GM21825 (cell line): Measurements from ENCODE around the gene OR9G4.

Experiments
- ATAC-seq: cut with Tn5 transposase; IDR thresholded peaks from one replicate; pipeline ENCODE4 v1.9.1; 2021; ENCODE audit warnings: mild to moderate bottlenecking, moderate library complexity; ENCODE audit not compliant: unreplicated experiment

The OR9G4 gene

GRCh38 chr11:56748597-56748996 is at the start of gene OR9G4:
Gene OR9G4, minus strand, starts transcription at chr11:56748697. Its CDS starts 4,931 bp downstream, at chr11:56743766.
- no peak for ATAC-seq

- ATAC-seq, result no peak
These were observed 35.0 kb upstream of the OR9G4 start for GRCh38 chr11:56783448-56784041.

- peak; percentile 72 for ATAC-seq
These were observed 33.8 kb upstream of the OR9G4 start for GRCh38 chr11:56782167-56782847.

GRCh38 chr11:56776809-56777208 is 28.3 kb upstream of the OR9G4 start:
- ATAC-seq, result no peak

GRCh38 chr11:56764976-56765375 is 16.5 kb upstream of the OR9G4 start:
- no peak for ATAC-seq

- ATAC-seq, result no peak
These were observed 3.0 kb upstream of the OR9G4 start for GRCh38 chr11:56751480-56751879.

GRCh38 chr11:56750190-56750589 is 1.7 kb upstream of the OR9G4 start:
- ATAC-seq, result no peak

- no peak for ATAC-seq
These were observed 7.6 kb downstream of the OR9G4 start for GRCh38 chr11:56740886-56741285.

GRCh38 chr11:56740107-56740506 is 8.4 kb downstream of the OR9G4 start:
- no peak for ATAC-seq

GRCh38 chr11:56720513-56720912 is 28.0 kb downstream of the OR9G4 start:
- ATAC-seq, result no peak

GRCh38 chr11:56716379-56716854 is 32.1 kb downstream of the OR9G4 start:
- no peak for ATAC-seq

- no peak for ATAC-seq
These were observed 34.3 kb downstream of the OR9G4 start for GRCh38 chr11:56714206-56714605.

GRCh38 chr11:56706486-56706885 is 42.0 kb downstream of the OR9G4 start:
- no peak for ATAC-seq

- ATAC-seq, result no peak
These were observed 42.6 kb downstream of the OR9G4 start for GRCh38 chr11:56705784-56706396.

- no peak for ATAC-seq
These were observed 47.5 kb downstream of the OR9G4 start for GRCh38 chr11:56700914-56701485.

- ATAC-seq, result no peak
These were observed 48.1 kb downstream of the OR9G4 start for GRCh38 chr11:56700242-56700913.

- no peak for ATAC-seq
These were observed 49.7 kb downstream of the OR9G4 start, which contains the start of gene OR9G1 for GRCh38 chr11:56698795-56699194. Gene OR9G1, plus strand, starts transcription at chr11:56699095. Its CDS starts 1,293 bp downstream, at chr11:56700388.

GRCh38 chr11:56693428-56693827 is 55.1 kb downstream of the OR9G4 start:
- ATAC-seq, result no peak
